Measurements from ENCODE around the gene DDX60.
"Not testable (repeated sequence)": the region's sequence is repeated elsewhere in the genome, so short reads cannot be mapped to it uniquely, and the experiment has no call there.

Gene DDX60

DNA sequence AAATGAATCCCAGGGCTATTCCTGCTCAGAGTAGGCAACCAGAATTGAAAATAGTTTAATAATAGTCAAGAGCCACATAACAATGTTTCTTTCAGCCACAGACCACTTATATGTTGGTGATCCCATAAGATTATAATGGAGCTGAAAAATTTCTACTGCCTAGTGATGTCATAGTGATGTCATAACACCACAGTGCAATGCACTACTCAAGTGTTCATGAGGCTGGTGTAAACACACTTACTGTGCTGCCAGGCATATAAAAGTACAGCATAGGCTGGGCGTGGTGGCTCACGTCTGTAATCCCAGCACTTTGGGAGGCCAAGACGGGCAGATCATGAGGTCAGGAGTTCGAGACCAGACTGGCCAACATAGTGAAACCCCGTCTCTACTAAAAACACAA, 15.1 kb downstream of the DDX60 start:
- not testable (repeated sequence) for DNase-seq (ENCODE audit: low read depth)

DNA sequence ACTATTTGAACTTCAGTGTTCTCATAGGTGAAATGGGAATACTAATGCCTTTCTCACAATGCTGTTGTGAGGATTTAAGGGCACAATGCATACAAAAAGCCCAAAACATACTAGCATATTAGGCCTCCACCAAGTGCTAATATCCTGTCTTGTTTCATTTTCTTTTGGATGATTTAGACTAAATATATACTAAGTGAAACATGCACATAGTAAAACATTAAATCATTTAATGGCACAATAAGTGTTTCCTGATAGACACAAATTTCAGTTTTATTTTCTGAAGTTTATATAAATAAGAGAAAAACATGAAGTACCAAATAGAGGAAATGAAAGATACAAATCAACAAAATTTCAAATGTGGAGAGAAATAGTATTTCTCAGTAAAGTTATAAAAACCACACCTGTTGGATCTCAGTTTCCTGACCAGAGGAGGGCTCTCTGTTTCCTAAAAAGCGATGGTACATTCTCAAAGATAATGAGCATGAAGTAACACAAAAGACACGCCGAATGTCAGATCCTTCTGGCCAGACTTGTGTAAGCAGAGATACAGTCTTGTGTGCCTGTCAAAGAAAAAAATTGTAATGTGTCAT, 25.1 kb downstream of the DDX60 start:
- no peak for DNase-seq (ENCODE audit: low read depth)

DNA sequence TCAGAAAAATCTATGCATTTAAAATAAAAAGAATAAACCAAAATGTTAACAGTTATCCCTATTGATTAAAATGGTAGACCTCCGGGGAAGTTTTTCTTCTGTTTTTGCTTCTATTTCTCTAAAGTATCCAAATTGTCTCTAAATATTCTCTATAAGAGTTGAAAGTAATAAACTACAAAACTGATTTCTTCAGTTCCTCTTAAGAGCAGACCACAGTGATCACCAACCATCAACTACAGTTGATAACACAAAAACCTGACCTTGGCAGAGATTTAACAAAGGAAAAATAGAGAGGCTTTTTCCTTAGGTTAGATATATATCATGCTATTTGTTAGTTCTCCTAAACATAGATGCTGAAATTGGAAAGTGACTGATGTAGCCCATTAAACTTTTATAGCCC, 27.3 kb downstream of the DDX60 start:
- no peak for DNase-seq (ENCODE audit: low read depth)

DNA sequence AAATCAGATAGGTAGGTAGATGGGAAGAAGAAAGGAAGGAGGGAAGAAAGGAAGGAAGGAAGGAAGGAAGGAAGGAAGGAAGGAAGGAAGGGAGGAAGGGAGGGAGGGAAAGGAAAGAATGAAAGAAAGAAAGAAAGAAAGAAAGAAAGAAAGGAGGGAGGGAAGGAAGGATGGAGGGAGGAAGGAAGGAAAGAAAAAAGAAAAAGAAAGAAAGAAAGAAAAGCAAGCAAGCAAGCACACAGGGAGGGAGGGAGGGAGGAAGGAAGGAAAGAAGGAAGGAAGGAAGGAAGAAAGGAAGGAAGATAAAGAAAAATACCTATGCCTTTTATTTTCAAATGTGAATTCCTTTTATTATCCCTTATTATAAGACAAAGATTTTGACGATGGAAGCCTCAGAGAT, 32.7 kb downstream of the DDX60 start:
- DNase-seq (ENCODE audit: low read depth), result not testable (repeated sequence)

DNA sequence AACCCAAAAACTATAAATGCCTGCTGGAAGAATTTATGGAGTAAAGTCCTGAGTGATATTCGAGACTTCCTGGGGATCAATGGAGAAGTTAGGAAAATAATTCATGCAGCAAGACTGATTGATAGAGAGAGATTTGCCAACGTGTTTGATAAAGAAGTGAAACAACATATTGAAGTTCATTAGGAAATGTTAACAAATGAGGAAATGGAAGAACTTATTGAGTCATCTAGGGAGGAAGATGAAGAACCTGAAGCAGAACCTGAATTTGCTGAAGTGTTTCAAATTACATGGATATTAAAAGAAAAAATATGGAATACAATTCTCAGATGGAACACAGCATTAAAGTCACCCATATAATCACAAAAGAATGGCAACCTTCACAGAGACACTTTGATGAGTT, 39.0 kb downstream of the DDX60 start:
- DNase-seq (ENCODE audit: low read depth), result no peak

DNA sequence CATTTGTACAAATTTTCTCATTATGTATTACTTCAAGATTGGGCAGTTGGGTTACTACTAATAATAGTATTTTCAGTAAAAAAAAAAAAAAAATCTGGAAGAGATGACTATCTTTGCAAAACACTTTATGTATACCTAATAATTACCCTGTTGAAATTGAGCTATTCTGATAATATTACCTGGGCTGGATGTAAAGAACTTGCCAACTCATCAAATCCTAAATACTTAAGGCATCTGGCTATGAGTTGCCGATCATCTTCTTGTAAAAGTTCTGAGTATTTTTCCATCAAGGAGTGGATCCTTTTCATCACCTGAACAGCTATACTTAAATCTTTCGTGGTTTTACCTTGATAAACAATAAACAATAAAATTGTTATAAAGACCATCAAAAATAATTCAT, 42.7 kb downstream of the DDX60 start:
- no peak for DNase-seq (ENCODE audit: low read depth)

GRCh38 chr4:168274871-168275270, 43.7 kb downstream of the DDX60 start:
- no peak for DNase-seq (ENCODE audit: low read depth)

GRCh38 chr4:168273838-168274237, 44.7 kb downstream of the DDX60 start:
- no peak for DNase-seq (ENCODE audit: low read depth)

GRCh38 chr4:168272488-168272887, 46.1 kb downstream of the DDX60 start:
- no peak for DNase-seq (ENCODE audit: low read depth)

DNA sequence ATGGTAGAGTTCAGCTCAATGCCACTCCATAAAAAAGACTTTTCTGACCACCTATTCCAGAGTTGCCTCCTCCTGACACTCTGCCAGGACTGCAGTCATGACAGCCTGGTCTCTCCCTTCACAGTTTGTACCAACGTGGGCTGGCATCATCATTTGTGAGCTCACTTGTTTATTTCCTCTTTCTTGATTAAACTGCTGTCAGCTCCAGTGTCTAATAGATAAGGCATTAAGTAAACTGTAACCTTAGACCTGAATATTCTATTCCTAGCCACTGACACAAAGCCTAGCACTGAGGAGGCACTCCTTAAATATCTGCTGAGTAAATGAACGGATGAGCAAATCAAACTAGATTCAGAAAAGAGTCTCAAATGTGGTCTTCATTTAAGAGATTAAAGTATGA, 48.7 kb downstream of the DDX60 start:
- no peak for DNase-seq (ENCODE audit: low read depth)

DNA sequence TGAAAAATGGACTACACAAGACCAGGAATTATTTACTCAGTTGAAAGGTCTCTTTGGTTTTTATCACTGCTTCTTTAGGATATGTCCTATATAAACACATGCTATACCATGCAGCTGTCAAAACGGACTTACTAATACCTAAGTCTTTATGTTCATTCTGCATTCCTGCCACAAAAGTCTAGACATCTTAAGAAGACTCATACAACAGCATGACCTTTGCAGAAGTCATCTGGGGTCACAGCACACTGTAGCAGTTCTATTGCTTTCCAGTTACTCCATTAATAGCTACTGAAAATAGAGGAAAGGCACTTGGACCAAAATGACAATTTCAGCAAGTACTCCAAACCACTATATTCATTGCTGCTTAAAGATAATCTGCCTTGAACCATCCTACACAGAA, 53.2 kb downstream of the DDX60 start:
- DNase-seq (ENCODE audit: low read depth), result no peak

- no peak for DNase-seq (ENCODE audit: low read depth)
These were observed 53.6 kb downstream of the DDX60 start for GRCh38 chr4:168264903-168265302.

GRCh38 chr4:168263039-168263438, 55.5 kb downstream of the DDX60 start:
- DNase-seq (ENCODE audit: low read depth), result no peak

GRCh38 chr4:168259096-168259495, 59.5 kb downstream of the DDX60 start:
- DNase-seq (ENCODE audit: low read depth), result no peak

- DNase-seq (ENCODE audit: low read depth), result no peak
These were observed 60.8 kb downstream of the DDX60 start for GRCh38 chr4:168257768-168258167.

DNA sequence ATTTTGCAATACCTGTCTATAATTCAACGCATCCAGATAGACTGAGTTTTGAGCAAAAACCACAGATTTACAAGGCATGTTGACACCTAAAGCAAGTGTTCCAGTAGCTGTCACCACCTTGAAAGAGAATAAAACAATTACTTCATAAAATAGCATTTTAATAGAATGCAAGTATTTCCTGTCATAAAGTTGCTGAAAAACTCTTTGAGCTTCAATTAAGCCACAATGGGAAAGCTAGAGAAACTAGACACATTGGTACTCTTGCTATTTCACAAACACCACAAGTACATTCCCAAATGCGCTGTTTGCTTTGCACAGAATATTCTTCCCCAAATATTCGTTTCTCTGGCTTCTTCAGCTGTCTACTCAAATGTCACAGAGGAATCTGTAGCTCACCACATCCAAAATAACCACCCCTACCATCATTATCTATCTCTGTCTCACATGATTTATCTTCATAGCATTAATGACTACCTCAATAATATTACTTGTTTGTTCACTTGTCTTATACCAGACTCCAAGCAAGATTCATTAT, 70.3 kb downstream of the DDX60 start:
- no peak for DNase-seq (ENCODE audit: low read depth)

DNA sequence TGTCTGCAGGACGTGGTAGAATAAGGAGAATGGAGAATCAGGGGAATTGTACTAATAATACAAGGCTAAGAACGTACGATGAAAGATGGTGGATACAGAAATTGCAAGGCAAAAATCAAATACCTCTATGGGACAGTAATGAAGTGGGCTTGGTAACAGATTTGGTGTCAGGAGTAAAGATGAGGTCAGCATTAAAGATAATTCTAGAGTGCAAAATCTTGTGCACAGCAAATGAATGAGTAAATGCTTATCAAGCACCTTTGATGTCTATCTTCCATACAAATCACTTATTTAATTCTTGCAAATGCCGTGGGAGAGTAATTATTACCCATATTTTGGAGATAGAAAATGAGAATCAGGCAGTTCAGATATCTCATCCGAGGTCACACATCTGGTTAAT, 70.9 kb downstream of the DDX60 start:
- DNase-seq (ENCODE audit: low read depth), result no peak

DNA sequence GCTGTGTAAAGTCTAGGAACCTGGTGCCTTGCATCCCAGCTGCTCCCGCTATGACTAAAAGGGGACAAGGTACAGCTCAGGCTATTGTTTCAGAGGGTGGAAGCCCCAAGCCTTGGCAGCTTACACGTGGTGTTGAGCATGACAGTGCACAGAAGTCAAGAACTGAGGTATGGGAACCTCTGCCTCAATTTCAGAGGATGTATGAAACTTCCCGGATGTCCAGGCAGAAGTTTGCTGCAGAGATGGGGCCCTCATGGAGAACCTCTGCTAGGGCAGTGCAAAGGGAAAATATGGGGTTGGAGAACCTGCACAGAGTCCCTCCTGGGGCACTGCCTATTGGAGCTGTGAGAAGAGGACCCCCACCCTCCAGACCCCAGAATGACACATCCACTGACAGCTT, 76.6 kb downstream of the DDX60 start:
- no peak for DNase-seq (ENCODE audit: low read depth)

GRCh38 chr4:168240821-168241220, 77.7 kb downstream of the DDX60 start:
- DNase-seq (ENCODE audit: low read depth), result no peak

DNA sequence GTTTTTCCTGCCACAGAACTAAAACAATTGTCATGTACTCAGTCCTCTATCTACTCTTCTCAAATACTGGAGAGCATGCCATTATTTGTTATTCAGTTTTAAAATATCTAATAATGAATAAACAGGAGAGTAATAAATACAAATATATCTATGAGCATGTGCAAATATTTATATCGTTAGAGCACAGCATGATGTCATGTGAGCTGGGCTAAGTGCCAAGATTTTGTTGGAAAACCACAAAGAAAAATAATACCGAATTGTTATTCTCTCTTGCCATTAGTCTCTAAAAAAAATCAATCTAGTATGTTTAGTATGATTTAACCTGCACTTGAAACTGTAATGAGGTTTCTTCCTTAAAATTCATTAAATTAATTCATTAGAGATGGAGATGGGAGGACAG, 97.3 kb downstream of the DDX60 start:
- DNase-seq (ENCODE audit: low read depth), result peak; percentile 47

DNA sequence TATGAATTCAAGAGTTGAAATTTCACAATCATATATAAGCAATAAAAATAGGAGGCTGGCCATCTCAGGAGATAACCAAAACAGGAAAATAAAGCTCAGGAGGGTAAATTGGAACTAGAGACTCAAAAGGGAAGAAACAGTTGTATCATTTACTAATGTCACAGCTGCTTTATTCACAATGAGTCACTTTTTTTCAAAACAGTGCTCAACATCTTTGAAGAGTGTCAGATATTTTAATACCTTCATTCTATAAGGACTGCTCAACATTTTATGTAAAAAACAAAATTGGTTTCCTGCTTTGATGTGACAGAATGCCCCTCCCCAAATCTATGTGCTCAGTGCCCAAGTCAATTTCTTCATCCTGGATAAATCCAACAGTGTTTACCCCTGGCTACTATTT, 97.7 kb downstream of the DDX60 start:
- no peak for DNase-seq (ENCODE audit: low read depth)

- no peak for DNase-seq (ENCODE audit: low read depth)
These were observed 99.9 kb downstream of the DDX60 start for GRCh38 chr4:168218645-168219044.

GRCh38 chr4:168213511-168213910, 105.0 kb downstream of the DDX60 start:
- DNase-seq (ENCODE audit: low read depth), result not testable (repeated sequence)

DNA sequence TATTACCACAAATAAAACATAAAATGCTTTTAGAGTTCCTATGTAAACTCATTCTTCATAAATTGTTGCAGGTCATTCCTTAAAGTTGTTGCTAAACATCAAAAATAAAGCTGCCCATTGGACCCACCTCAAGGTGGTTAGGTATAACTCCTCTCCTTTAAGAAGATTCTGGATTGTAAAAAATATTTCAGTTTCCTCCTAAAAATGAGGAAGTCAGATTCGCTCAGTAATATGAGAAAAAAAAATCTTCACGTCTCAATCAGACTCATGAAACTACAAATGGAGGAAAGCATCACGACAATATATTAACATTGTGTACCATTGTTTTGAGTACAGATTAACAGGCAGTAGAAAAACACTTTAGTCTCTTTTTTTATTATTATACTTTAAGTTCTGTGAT, 105.9 kb downstream of the DDX60 start:
- DNase-seq (ENCODE audit: low read depth), result no peak

Data from fibroblast of the conjunctiva (primary cell).